Endothelial cell of umbilical vein (primary cell): ENCODE measurements around the gene INPP1. TPM values are rescaled to one million over a fixed set of nuclear protein-coding genes. Genes with fewer than 3 reads are reported as not detected.

Experiments
- BruUV-seq: library from RNA; stranded (reverse); fragments of 400-500 nt; replicated peaks from 2 replicates; lab custom pipeline; 2021; lab: Mats Ljungman, UMichigan
- CTCF ChIA-PET: fragments of 300-600, 350-600 bp; sonication (Branson Sonifier 250); formaldehyde crosslinking; loops from one replicate; lab custom pipeline; 2021; ENCODE audit warnings: antibody characterized with exemption, inconsistent platforms; lab: Charles Lee
- POLR2A ChIA-PET: fragments of 300-600, 350-600 bp; sonication (Branson Sonifier 250); formaldehyde crosslinking; loops from one replicate; lab custom pipeline; 2021; ENCODE audit warnings: antibody characterized with exemption, inconsistent platforms; lab: Charles Lee
- DNase-seq: peaks from one replicate; pipeline ENCODE4 v3.0.0-alpha.2; 2011; ENCODE audit warnings: low read depth, low spot score
- FAIRE-seq: peaks from 2 replicates; lab custom pipeline; 2011; peaks lifted over from hg19 to GRCh38; lab: Jason Lieb, UNC
- H2AFZ ChIP-seq: 2 replicates; pipeline ENCODE4 v1.6.0; 2012; ENCODE audit warnings: low read depth, low read length, control low read depth, inconsistent platforms
- H3K27ac ChIP-seq: 2 replicates; pipeline ENCODE4 v1.5.1; 2011; ENCODE audit warnings: low read depth, mild to moderate bottlenecking, control low read depth, low read length, moderate library complexity; ENCODE audit not compliant: insufficient read depth
- H3K27me3 ChIP-seq, 2 experiments: 2 replicates each; pipeline versions ENCODE4 v1.6.0 to v1.6.1; 2011; ENCODE audit warnings: low read length in 2 of 2, mixed read lengths in 1 of 2; ENCODE audit not compliant: control insufficient read depth in 2 of 2, insufficient read depth in 2 of 2
- H3K36me3 ChIP-seq, 2 experiments: 2 replicates in 1 of 2; 3 replicates in 1 of 2; pipeline ENCODE4 v1.5.1; 2011; ENCODE audit warnings: low read length in 2 of 2, mild to moderate bottlenecking in 1 of 2, moderate library complexity in 1 of 2; ENCODE audit not compliant: control insufficient read depth in 2 of 2, insufficient read depth in 2 of 2; ENCODE audit errors: extremely low read depth in 1 of 2
- H3K4me1 ChIP-seq: 3 replicates; pipeline ENCODE4 v1.5.1; 2011; ENCODE audit warnings: mild to moderate bottlenecking, low read length; ENCODE audit not compliant: control insufficient read depth, insufficient read depth; ENCODE audit errors: extremely low read depth
- H3K4me2 ChIP-seq: 2 replicates; pipeline ENCODE4 v1.6.1; 2011; ENCODE audit warnings: low read length, control low read depth, mixed read lengths; ENCODE audit not compliant: insufficient read depth
- H3K4me3 ChIP-seq, 3 experiments: fragments of 200-600 bp in 1 of 3; sonication (generic), shearing (Covaris generic) in 1 of 3; replicated peaks in 1 of 3; 2 replicates each; pipeline ENCODE4 v1.5.1; 2011 to 2016; ENCODE audit warnings: control low read depth in 3 of 3, low read length in 3 of 3, mild to moderate bottlenecking in 2 of 3, inconsistent platforms in 1 of 3, low read depth in 1 of 3, moderate library complexity in 1 of 3; ENCODE audit not compliant: insufficient read depth in 1 of 3
- H3K79me2 ChIP-seq: 2 replicates; pipeline ENCODE4 v1.6.0; 2012; ENCODE audit warnings: low read length, inconsistent platforms; ENCODE audit not compliant: control insufficient read depth, insufficient read depth
- H3K9ac ChIP-seq: replicated peaks from 2 replicates; pipeline ENCODE3; 2011; ENCODE audit warnings: low read length, control low read depth; ENCODE audit not compliant: insufficient read depth; ENCODE audit errors: extremely low read depth
- H3K9me1 ChIP-seq: replicated peaks from 3 replicates; pipeline ENCODE4 v1.6.0; 2011; ENCODE audit warnings: mild to moderate bottlenecking, low read length; ENCODE audit not compliant: control insufficient read depth, insufficient read depth; ENCODE audit errors: extremely low read depth
- H3K9me3 ChIP-seq: replicated peaks from 2 replicates; pipeline ENCODE4 v1.5.1; 2012; ENCODE audit warnings: low read length, inconsistent platforms; ENCODE audit not compliant: control insufficient read depth, insufficient read depth
- H4K20me1 ChIP-seq: replicated peaks from 2 replicates; pipeline ENCODE3; 2011; ENCODE audit warnings: mild to moderate bottlenecking, low read length; ENCODE audit not compliant: control insufficient read depth, insufficient read depth; ENCODE audit errors: extremely low read depth
- CTCF ChIP-seq, 2 donors: IDR thresholded peaks; 1 replicate in 1 of 2; 2 replicates in 1 of 2; pipeline ENCODE4 v1.5.1; 2011; ENCODE audit warnings: low read length in 2 of 2, mild to moderate bottlenecking in 2 of 2, moderate library complexity in 2 of 2, control low read depth in 1 of 2, inconsistent platforms in 1 of 2, low read depth in 1 of 2; ENCODE audit not compliant: insufficient read depth in 1 of 2; ENCODE audit errors: extremely low read depth in 1 of 2
- EZH2 ChIP-seq: IDR thresholded peaks from 2 replicates; pipeline ENCODE4 v1.6.1; 2012; ENCODE audit warnings: borderline replicate concordance, low read depth, mild to moderate bottlenecking, moderate library complexity, low read length, inconsistent platforms; ENCODE audit not compliant: severe bottlenecking
- FOS ChIP-seq: IDR thresholded peaks from 2 replicates; pipeline ENCODE4 v1.6.1; 2011; ENCODE audit warnings: mild to moderate bottlenecking, low read length, moderate library complexity, borderline replicate concordance; ENCODE audit not compliant: insufficient read depth
- GATA2 ChIP-seq: IDR thresholded peaks from 2 replicates; pipeline ENCODE4 v1.7.0; 2011; ENCODE audit warnings: low read depth, mild to moderate bottlenecking, moderate library complexity, mixed read lengths, low read length; ENCODE audit not compliant: insufficient read length, insufficient read depth
- JUN ChIP-seq: IDR thresholded peaks from 2 replicates; pipeline ENCODE4 v1.6.1; 2011; ENCODE audit warnings: borderline replicate concordance, low read depth; ENCODE audit not compliant: insufficient read length, insufficient read depth
- MAX ChIP-seq: IDR thresholded peaks from 2 replicates; pipeline ENCODE4 v1.6.1; 2011; ENCODE audit not compliant: insufficient read depth, insufficient read length
- MYC ChIP-seq: IDR thresholded peaks from one replicate; pipeline ENCODE4 v1.6.1; 2011; ENCODE audit warnings: mild to moderate bottlenecking, low read depth, low read length
- POLR2A ChIP-seq: IDR thresholded peaks from 2 replicates; pipeline ENCODE4 v1.6.1; 2012; ENCODE audit warnings: low read depth, mild to moderate bottlenecking, control low read depth, low read length
- POLR2AphosphoS5 ChIP-seq: IDR thresholded peaks from 2 replicates; pipeline ENCODE4 v1.6.1; 2012; ENCODE audit warnings: low read depth, mild to moderate bottlenecking, control low read depth, low read length, moderate library complexity; ENCODE audit not compliant: insufficient read depth
- dilution Hi-C: fragments of 300-500 bp; cut with MboI; formaldehyde crosslinking; loops from one replicate; pipeline ENCODE4 v1.15.0; 2019; ENCODE audit warnings: low sequenced_read_pairs; ENCODE audit not compliant: extremely low pct_ligation_motif_present
- intact Hi-C: fragments of 100-400 bp; cut with micrococcal nuclease; formaldehyde crosslinking; loops from one replicate; pipeline ENCODE4 v1.10.0; 2022
- polyA plus RNA-seq, 4 experiments: library from polyadenylated mRNA; depleted of rRNA in 3 of 4; stranded (reverse) in 3 of 4; unstranded in 1 of 4; fragments of >200 nt; gene quantifications; 2 replicates each; pipeline versions ENCODE4 v1.2.1 to v1.2.3, GENCODE V29; 2011 to 2012; ENCODE audit warnings: missing spikeins in 1 of 4
- total RNA-seq: library from RNA; stranded (reverse); gene quantifications from 2 replicates; pipeline ENCODE4 v1.2.3, GENCODE V29; 2021

INPP1 gene
- total and polyA plus RNA-seq, 2 donors (not counting 3 experiments of a cell fraction or from before 2014, with no cell fraction given): 10.6 to 36.8 TPM

GRCh38 chr2:190405995-190406394, 62.6 kb downstream of the INPP1 start:
- Histone ChIP-seq H4K20me1 (no peaks in the 10 kb centered on the region), H3K79me2 (no peaks in the 10 kb centered on the region), H3K9me1 (no peaks in the 10 kb centered on the region), H3K36me3 (no peaks in the 10 kb centered on the region), H3K4me1 (peaks cover 6% of the 10 kb centered on the region), H3K4me3 (no peak overlapping the region), H3K9me3 (no peaks in the 10 kb centered on the region), H2AFZ (no peak overlapping the region), H3K27me3 (peaks cover 17 to 25% of the 10 kb centered on the region in 2 experiments), H3K9ac (no peak overlapping the region), H3K4me2 (no peak overlapping the region), H3K27ac (no peak overlapping the region)
- ChIA-PET CTCF (no interaction called here), POLR2A (no interaction called here)
- DNase-seq: no peak
- dilution Hi-C loops: no loop called here
- no peak for FAIRE-seq
- BruUV-seq: no TSS peak
- TF ChIP-seq MYC (no peak), MAX (no peak), GATA2 (no peak), EZH2 (no peak), POLR2A (no peak), CTCF (IDR thresholded peaks at IDR 0.05; ENCODE audit: extremely low read depth in 1 of 2, insufficient read depth in 1 of 2, low read depth in 1 of 2, low read length in 2 of 2) (no peak), POLR2AphosphoS5 (no peak), JUN (no peak), FOS (no peak)
- intact Hi-C loops: no loop called here
